ENCODE data around the gene FDXR. TPM values are rescaled to one million over a fixed set of nuclear protein-coding genes. Genes with fewer than 3 reads are reported as not detected.

The FDXR gene
- total RNA-seq, 1 donor from 2014 or later: 34.2 TPM

DNA sequence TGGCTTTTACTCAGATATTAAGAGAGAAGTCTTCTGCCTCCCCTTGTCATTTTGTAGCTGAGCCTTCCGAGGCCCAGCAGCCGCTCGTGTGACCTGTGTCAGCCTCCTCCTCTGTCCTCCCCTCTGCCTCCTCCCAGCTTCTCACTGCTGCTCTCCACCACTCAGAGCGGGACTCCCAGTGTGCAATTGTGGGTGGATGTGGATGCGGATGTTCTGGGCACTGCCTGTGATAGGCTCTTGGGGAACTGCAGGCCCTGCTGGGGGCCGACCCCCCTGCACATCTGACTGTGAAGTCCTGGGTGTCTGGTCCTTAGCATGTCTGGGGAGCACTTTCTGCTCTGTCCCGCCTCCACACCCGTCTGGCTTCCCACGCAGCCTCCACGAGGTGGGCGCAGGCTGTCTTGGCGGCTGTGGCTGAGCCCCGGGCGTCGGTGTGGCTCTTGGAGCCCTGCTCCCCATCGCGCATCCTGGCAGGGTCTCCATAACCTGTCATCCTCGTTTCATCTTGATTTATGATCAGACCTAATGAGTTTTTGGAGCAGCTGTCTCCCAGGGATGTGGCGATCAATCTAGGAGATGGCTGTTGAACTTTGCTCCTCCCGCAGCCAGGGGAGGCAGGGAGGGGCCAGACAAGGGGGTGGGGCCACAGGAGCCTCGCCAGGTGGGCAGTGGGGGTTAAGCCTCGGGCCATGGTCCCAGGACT is 41.2 kb downstream of the FDXR start:
- peaks cover 14% of the 10 kb centered on the region for H3K36me3 Mint-ChIP-seq (ENCODE audit: low read depth, unreplicated experiment)
- Histone ChIP-seq H3K9ac (ENCODE audit: low read length) (no peak overlapping the region), H3K79me2 (ENCODE audit: insufficient read depth, low read length) (no peaks in the 10 kb centered on the region), H3K27ac (ENCODE audit: low read depth, low read length) (no peak overlapping the region), H3K36me3 (ENCODE audit: insufficient read depth, low read length) (no peaks in the 10 kb centered on the region), H4K20me1 (ENCODE audit: insufficient read depth, low read length) (peaks cover 21% of the 10 kb centered on the region), H3K27me3 (ENCODE audit: insufficient read depth, low read length) (no peaks in the 10 kb centered on the region), H3K9me3 (ENCODE audit: insufficient read depth, low read depth, low read length) (no peaks in the 10 kb centered on the region), H2AFZ (ENCODE audit: low read depth, low read length) (no peak overlapping the region), H3K4me3 (ENCODE audit: insufficient read depth, low read depth, low read length) (no peak overlapping the region), H3K4me1 (ENCODE audit: insufficient read depth, low read length) (peaks cover 8% of the 10 kb centered on the region), H3K4me2 (ENCODE audit: low read length) (no peak overlapping the region)
- TF ChIP-seq CTCF (IDR thresholded peaks at IDR 0.05; ENCODE audit: insufficient read depth, low read depth, low read length) (no peak), EZH2 (IDR thresholded peaks at IDR 0.05; ENCODE audit: insufficient read depth, low read length) (no peak)
- no peak overlapping the region for H3K27ac Mint-ChIP-seq (ENCODE audit: unreplicated experiment)
- no peak overlapping the region for H3K4me3 Mint-ChIP-seq (ENCODE audit: unreplicated experiment)
- H3K27me3 Mint-ChIP-seq (ENCODE audit: low read depth, unreplicated experiment): no peaks in the 10 kb centered on the region
- FAIRE-seq (no peak), DNase-seq (ENCODE audit: low read depth) (no peak)
- H3K4me1 Mint-ChIP-seq (ENCODE audit: low read depth, unreplicated experiment): peaks cover 16% of the 10 kb centered on the region
- H3K9me3 Mint-ChIP-seq (ENCODE audit: unreplicated experiment): no peaks in the 10 kb centered on the region

- peaks cover 16% of the 10 kb centered on the region for H3K4me1 Mint-ChIP-seq (ENCODE audit: low read depth, unreplicated experiment)
- Histone ChIP-seq H3K4me2 (ENCODE audit: low read length) (no peak overlapping the region), H3K4me1 (ENCODE audit: insufficient read depth, low read length) (peaks cover 8% of the 10 kb centered on the region), H3K27me3 (ENCODE audit: insufficient read depth, low read length) (no peaks in the 10 kb centered on the region), H3K27ac (ENCODE audit: low read depth, low read length) (no peak overlapping the region), H2AFZ (ENCODE audit: low read depth, low read length) (no peak overlapping the region), H3K79me2 (ENCODE audit: insufficient read depth, low read length) (no peaks in the 10 kb centered on the region), H3K9ac (ENCODE audit: low read length) (no peak overlapping the region), H3K4me3 (ENCODE audit: insufficient read depth, low read depth, low read length) (no peak overlapping the region), H3K36me3 (ENCODE audit: insufficient read depth, low read length) (no peaks in the 10 kb centered on the region), H3K9me3 (ENCODE audit: insufficient read depth, low read depth, low read length) (no peaks in the 10 kb centered on the region), H4K20me1 (ENCODE audit: insufficient read depth, low read length) (peaks cover 28% of the 10 kb centered on the region)
- TF ChIP-seq CTCF (IDR thresholded peaks at IDR 0.05; ENCODE audit: insufficient read depth, low read depth, low read length) (no peak), EZH2 (IDR thresholded peaks at IDR 0.05; ENCODE audit: insufficient read depth, low read length) (no peak)
- H3K27me3 Mint-ChIP-seq (ENCODE audit: low read depth, unreplicated experiment): no peaks in the 10 kb centered on the region
- H3K9me3 Mint-ChIP-seq (ENCODE audit: unreplicated experiment): no peaks in the 10 kb centered on the region
- peaks cover 8% of the 10 kb centered on the region for H3K36me3 Mint-ChIP-seq (ENCODE audit: low read depth, unreplicated experiment)
- DNase-seq (ENCODE audit: low read depth) (no peak), FAIRE-seq (no peak)
- H3K27ac Mint-ChIP-seq (ENCODE audit: unreplicated experiment): no peak overlapping the region
- H3K4me3 Mint-ChIP-seq (ENCODE audit: unreplicated experiment): peak overlapping the region; percentile 45
Measured at GRCh38 chr17:74830861-74831260, 41.9 kb downstream of the FDXR start.

DNA sequence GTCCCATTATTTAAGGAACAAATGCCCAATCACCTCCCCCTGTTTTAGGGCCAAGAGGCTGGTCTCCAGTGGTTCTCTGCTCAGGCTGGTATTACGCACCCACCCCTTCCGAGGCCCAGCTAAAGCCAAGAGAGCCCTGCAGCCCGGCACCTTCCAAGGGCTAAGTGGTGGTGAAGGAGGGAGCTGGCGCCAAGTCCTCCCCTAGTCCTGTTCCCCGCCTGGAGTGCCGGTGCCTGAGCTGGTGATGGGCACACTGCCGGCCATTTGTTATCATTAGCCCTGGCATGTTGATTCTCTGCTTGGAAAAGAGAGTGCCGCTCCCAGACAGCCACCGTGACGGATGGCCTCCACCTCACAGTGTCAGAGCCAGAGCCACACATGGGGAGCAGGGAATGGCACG is 45.0 kb downstream of the FDXR start:
- no peaks in the 10 kb centered on the region for H3K79me2 ChIP-seq (ENCODE audit: insufficient read depth, low read length)
- Mint-ChIP-seq H3K4me1 (ENCODE audit: low read depth, unreplicated experiment) (peaks cover 4% of the 10 kb centered on the region), H3K9me3 (ENCODE audit: unreplicated experiment) (no peaks in the 10 kb centered on the region), H3K27me3 (ENCODE audit: low read depth, unreplicated experiment) (peaks cover 2% of the 10 kb centered on the region), H3K36me3 (ENCODE audit: low read depth, unreplicated experiment) (peaks cover 14% of the 10 kb centered on the region), H3K27ac (ENCODE audit: unreplicated experiment) (no peak overlapping the region), H3K4me3 (ENCODE audit: unreplicated experiment) (no peak overlapping the region)
- no peak overlapping the region for H3K9ac ChIP-seq (ENCODE audit: low read length)
- no peak overlapping the region for H3K4me3 ChIP-seq (ENCODE audit: insufficient read depth, low read depth, low read length)
- H2AFZ ChIP-seq (ENCODE audit: low read depth, low read length): no peak overlapping the region
- FAIRE-seq (no peak), DNase-seq (ENCODE audit: low read depth) (no peak)
- H3K27me3 ChIP-seq (ENCODE audit: insufficient read depth, low read length): no peaks in the 10 kb centered on the region
- TF ChIP-seq CTCF (IDR thresholded peaks at IDR 0.05; ENCODE audit: insufficient read depth, low read depth, low read length) (no peak), EZH2 (IDR thresholded peaks at IDR 0.05; ENCODE audit: insufficient read depth, low read length) (no peak)
- H3K27ac ChIP-seq (ENCODE audit: low read depth, low read length): no peak overlapping the region
- no peak overlapping the region for H3K4me2 ChIP-seq (ENCODE audit: low read length)
- no peaks in the 10 kb centered on the region for H3K36me3 ChIP-seq (ENCODE audit: insufficient read depth, low read length)
- H4K20me1 ChIP-seq (ENCODE audit: insufficient read depth, low read length): peaks cover 37% of the 10 kb centered on the region
- no peaks in the 10 kb centered on the region for H3K9me3 ChIP-seq (ENCODE audit: insufficient read depth, low read depth, low read length)
- no peaks in the 10 kb centered on the region for H3K4me1 ChIP-seq (ENCODE audit: insufficient read depth, low read length)

All from astrocyte (in vitro differentiated cells and primary cell).